GM19463 (cell line): Measurements from ENCODE around the gene PHF19.

Experiments used
- ATAC-seq: cut with Tn5 transposase; IDR thresholded peaks from one replicate; pipeline ENCODE4 v1.9.1; 2021; ENCODE audit warnings: mild to moderate bottlenecking, moderate library complexity; ENCODE audit not compliant: unreplicated experiment

Gene PHF19

GRCh38 chr9:120818595-120818994 is 58.4 kb downstream of the PHF19 start:
- ATAC-seq, result no peak

- no peak for ATAC-seq
Measured at GRCh38 chr9:120815075-120815474, 61.9 kb downstream of the PHF19 start.

GRCh38 chr9:120808931-120809330 is 68.1 kb downstream of the PHF19 start:
- no peak for ATAC-seq

GRCh38 chr9:120807607-120808379 is 69.2 kb downstream of the PHF19 start:
- no peak for ATAC-seq
